Heart left ventricle (tissue), 13 donors: Measurements from ENCODE around the gene PRPF39.

Experiments used
- CTCF ChIP-seq, 12 donors: fragments of 200-600 bp; sonication (generic) in 4 of 12; IDR thresholded peaks; one replicate each; pipeline versions ENCODE4 v1.5.0 to v1.8.0; 2018 to 2022; ENCODE audit warnings: antibody characterized with exemption in 12 of 12, mild to moderate bottlenecking in 5 of 12
- POLR2A ChIP-seq, 2 donors: fragments of 450-650 bp; IDR thresholded peaks; one replicate each; pipeline ENCODE4 v1.6.1; 2017; ENCODE audit warnings: antibody characterized with exemption in 2 of 2, mild to moderate bottlenecking in 2 of 2, moderate library complexity in 2 of 2
- donor health status: ischemic (EF 13 %, LVEDD 7.1; RV severe dilation, severe dysfunction).
- donor health status: DM: no; HTN: yes; CAD: no.
- donor health status: DM: no; HTN: no; CAD: no.
- donor health status: ischemic (EF 25% LVEDD 6.9; RV normal size, moderate dysfunction).
- donor health status: ischemic (EF 25% LVEDD 5.7; RV mildly dilated, moderate dysfunction).
- donor health status: ischemic (EF 35%, LVEDD 5.7; RV mildly dilated, moderate dysfunction).
- donor health status: nonischemic (EF 11% LVEDD 7.7; RV severe dilation, severe dysfunction).
- donor health status: DM: yes; HTN: yes; CAD: no.
- donor health status: PGD.
- donor health status: ischemic (EF 29% LVEDD 5.4; RV normal size, mild dysfunction).
- donor health status: nonischemic (EF 23%, LVEDD 6.1; RV moderate dilation, normal function).

- TF ChIP-seq CTCF (IDR thresholded peaks at IDR 0.05) (no peak), POLR2A (IDR thresholded peaks at IDR 0.05) (no peak)
These were observed 45.7 kb upstream of the PRPF39 start for GRCh38 chr14:45038256-45038655.
